ENCODE measurements around the gene TWF1.

The TWF1 gene

DNA sequence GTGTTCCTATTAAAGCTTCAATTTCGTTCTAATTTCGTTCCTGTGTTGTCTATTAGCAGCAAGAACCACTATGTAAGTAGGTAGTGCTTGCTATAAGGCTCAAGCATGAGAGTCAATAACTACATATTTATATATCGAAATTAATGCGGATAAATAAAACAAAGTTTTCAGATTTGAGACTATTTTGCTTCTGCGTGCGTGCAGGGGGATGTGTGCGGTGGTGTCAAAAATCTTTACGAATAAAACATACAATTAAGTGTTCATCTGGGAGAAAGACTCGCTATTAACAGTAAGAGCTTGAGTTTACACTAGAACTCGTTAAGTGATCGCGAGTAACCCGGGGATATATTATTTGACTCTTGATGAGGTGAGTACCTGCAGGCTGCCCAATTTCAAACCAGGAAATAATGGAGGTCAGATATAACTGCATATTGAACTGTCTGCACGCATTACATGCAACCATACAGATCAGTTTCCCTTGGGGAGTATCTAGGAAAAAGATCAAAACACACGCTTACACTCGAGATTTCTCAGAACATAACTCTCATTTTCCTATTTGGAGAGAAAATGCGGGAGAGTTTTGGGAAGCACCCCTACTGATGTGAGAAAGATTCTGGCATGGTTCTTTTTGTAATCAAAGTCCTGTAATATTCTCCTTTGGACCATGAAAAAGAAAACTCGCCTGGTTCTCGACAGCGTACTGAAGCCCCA is 813 bp downstream of the TWF1 start:
- Histone ChIP-seq H4K20me1 (ENCODE audit: insufficient read depth, low read length) (peaks cover 9% of the 10 kb centered on the region), H3K36me3 (replicated peaks; ENCODE audit: low read depth, low read length) (peaks cover 19% of the 10 kb centered on the region), H3K27ac (ENCODE audit: low read length) (peak overlapping the region; percentile 84), H2AFZ (ENCODE audit: low read depth, low read length) (peak overlapping the region; percentile 12), H3K4me2 (ENCODE audit: low read length) (peak overlapping the region; percentile 95), H3K79me2 (ENCODE audit: low read length) (peaks cover 44% of the 10 kb centered on the region), H3K27me3 (ENCODE audit: low read depth, low read length) (no peaks in the 10 kb centered on the region), H3K4me1 (ENCODE audit: low read length) (peaks cover 22% of the 10 kb centered on the region), H3K9ac (ENCODE audit: low read length) (peak overlapping the region; percentile 92), H3K9me3 (ENCODE audit: insufficient read depth, low read length) (no peaks in the 10 kb centered on the region), H3K4me3 (ENCODE audit: low read length) (peak overlapping the region; percentile 98)
- TF ChIP-seq, protein P1, sequence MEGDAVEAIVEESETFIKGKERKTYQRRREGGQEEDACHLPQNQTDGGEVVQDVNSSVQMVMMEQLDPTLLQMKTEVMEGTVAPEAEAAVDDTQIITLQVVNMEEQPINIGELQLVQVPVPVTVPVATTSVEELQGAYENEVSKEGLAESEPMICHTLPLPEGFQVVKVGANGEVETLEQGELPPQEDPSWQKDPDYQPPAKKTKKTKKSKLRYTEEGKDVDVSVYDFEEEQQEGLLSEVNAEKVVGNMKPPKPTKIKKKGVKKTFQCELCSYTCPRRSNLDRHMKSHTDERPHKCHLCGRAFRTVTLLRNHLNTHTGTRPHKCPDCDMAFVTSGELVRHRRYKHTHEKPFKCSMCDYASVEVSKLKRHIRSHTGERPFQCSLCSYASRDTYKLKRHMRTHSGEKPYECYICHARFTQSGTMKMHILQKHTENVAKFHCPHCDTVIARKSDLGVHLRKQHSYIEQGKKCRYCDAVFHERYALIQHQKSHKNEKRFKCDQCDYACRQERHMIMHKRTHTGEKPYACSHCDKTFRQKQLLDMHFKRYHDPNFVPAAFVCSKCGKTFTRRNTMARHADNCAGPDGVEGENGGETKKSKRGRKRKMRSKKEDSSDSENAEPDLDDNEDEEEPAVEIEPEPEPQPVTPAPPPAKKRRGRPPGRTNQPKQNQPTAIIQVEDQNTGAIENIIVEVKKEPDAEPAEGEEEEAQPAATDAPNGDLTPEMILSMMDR (IDR thresholded peaks at IDR 0.05; ENCODE audit: low read depth, low read length), result no peak
- no peak for TF ChIP-seq EZH2phosphoT487 (IDR thresholded peaks at IDR 0.05; ENCODE audit: low read depth)

DNA sequence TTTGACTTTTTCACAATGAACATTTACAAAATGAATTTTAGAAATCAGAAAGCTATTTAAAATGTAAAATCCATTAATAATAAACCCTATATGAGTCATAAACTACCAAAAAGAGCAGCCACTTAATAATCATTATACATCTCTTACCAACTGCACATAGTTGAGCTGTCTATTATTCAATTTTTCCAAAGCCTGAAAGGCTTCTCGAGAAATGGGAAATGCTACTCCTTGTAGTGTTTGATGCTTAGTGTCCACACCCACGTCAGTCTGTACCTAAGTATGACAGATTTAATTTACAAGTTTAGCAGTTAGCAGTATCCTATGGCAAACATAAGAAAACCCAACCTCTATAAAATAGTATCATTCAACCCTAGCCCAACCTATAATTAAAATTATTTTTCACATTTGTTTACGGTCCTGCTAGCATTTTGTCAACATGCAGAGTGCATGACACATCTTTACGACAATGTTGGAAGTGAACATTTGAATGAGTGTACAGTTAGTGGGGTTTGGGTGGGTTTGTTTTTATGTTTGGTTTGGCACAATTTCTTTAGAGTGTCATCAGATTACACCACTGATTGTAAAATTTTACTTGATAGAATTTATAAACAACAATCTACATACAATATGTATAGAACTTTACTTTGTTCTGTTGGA is 8.4 kb downstream of the TWF1 start:
- no peaks in the 10 kb centered on the region for H3K27me3 ChIP-seq (ENCODE audit: low read depth, low read length)
- no peak overlapping the region for H3K9ac ChIP-seq (ENCODE audit: low read length)
- no peak for TF ChIP-seq EZH2phosphoT487 (IDR thresholded peaks at IDR 0.05; ENCODE audit: low read depth)
- TF ChIP-seq, protein P1 (IDR thresholded peaks at IDR 0.05; ENCODE audit: low read depth, low read length), result no peak
- H3K79me2 ChIP-seq (ENCODE audit: low read length), result peaks cover 3% of the 10 kb centered on the region; the same call in 1 of the 2 replicates
- H2AFZ ChIP-seq (ENCODE audit: low read depth, low read length), result no peak overlapping the region
- H3K27ac ChIP-seq (ENCODE audit: low read length), result no peak overlapping the region
- no peaks in the 10 kb centered on the region for H3K9me3 ChIP-seq (ENCODE audit: insufficient read depth, low read length)
- H3K4me1 ChIP-seq (ENCODE audit: low read length), result peaks cover 24% of the 10 kb centered on the region
- H4K20me1 ChIP-seq (ENCODE audit: insufficient read depth, low read length), result no peaks in the 10 kb centered on the region
- H3K4me2 ChIP-seq (ENCODE audit: low read length), result no peak overlapping the region
- H3K4me3 ChIP-seq (ENCODE audit: low read length), result no peak overlapping the region
- H3K36me3 ChIP-seq (replicated peaks; ENCODE audit: low read depth, low read length), result peaks cover 41% of the 10 kb centered on the region

DNA sequence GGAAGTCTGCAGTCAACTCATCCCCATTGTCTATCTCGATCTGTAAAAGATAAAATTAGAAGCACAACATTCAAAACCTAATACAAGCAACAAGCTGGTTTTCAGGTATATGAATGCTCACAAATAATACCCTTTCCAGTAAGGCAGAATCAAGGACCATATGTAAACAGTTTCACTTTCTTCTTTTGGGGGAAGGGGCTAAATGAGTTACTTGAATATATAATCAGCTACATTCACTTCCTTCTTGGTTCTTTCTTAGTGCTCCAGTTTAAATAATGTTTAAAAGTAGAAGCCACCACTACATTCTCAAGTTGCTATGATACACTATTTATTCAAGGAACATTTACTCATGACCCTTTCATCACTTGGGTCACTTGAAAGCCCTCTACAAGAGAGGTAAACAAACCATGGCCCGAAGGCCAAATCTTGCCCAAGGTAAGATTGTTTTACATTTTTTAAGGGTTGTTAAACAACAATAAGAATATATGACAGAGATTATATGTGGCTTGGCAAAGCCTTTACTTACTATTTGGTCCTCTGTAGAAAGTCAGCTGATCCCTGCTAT is 10.3 kb downstream of the TWF1 start:
- no peak for TF ChIP-seq EZH2phosphoT487 (IDR thresholded peaks at IDR 0.05; ENCODE audit: low read depth)
- TF ChIP-seq, protein P1 (IDR thresholded peaks at IDR 0.05; ENCODE audit: low read depth, low read length), result no peak
- H3K9me3 ChIP-seq (ENCODE audit: insufficient read depth, low read length), result no peaks in the 10 kb centered on the region
- no peaks in the 10 kb centered on the region for H3K27me3 ChIP-seq (ENCODE audit: low read depth, low read length)
- peaks cover 24% of the 10 kb centered on the region for H3K4me1 ChIP-seq (ENCODE audit: low read length)
- H2AFZ ChIP-seq (ENCODE audit: low read depth, low read length), result no peak overlapping the region
- H3K4me3 ChIP-seq (ENCODE audit: low read length), result peak overlapping the region; percentile 22; the same call in 1 of the 2 replicates
- H3K4me2 ChIP-seq (ENCODE audit: low read length), result peak overlapping the region; percentile 59
- peaks cover 34% of the 10 kb centered on the region for H3K36me3 ChIP-seq (replicated peaks; ENCODE audit: low read depth, low read length)
- no peaks in the 10 kb centered on the region for H4K20me1 ChIP-seq (ENCODE audit: insufficient read depth, low read length)
- H3K79me2 ChIP-seq (ENCODE audit: low read length), result no peaks in the 10 kb centered on the region
- H3K9ac ChIP-seq (ENCODE audit: low read length), result no peak overlapping the region
- H3K27ac ChIP-seq (ENCODE audit: low read length), result peak overlapping the region; percentile 80

DNA sequence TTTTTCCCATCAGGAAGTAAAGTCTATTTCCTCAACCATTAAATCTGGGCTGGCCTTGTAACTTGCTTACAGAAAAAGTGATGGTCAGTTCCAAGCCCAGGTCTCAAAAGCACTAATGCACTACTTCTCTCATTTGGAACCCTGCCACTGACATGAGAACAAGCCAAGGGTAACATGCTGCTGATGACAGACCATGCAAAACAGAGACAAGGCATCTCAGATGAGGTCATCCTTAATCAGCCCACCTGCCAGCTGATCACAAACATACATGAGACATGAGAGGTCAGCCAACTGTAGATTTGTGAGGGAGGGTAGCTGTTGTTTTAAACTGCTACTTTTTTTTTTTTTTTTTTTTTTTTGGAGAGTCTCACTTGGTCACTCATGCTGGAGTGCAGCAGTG is 16.2 kb downstream of the TWF1 start:
- Histone ChIP-seq H3K9me3 (ENCODE audit: insufficient read depth, low read length) (no peaks in the 10 kb centered on the region), H3K79me2 (ENCODE audit: low read length) (no peaks in the 10 kb centered on the region), H3K36me3 (replicated peaks; ENCODE audit: low read depth, low read length) (peaks cover 21% of the 10 kb centered on the region), H4K20me1 (ENCODE audit: insufficient read depth, low read length) (no peaks in the 10 kb centered on the region), H3K9ac (ENCODE audit: low read length) (no peak overlapping the region), H3K27ac (ENCODE audit: low read length) (no peak overlapping the region), H2AFZ (ENCODE audit: low read depth, low read length) (no peak overlapping the region), H3K4me3 (ENCODE audit: low read length) (no peak overlapping the region), H3K4me2 (ENCODE audit: low read length) (no peak overlapping the region), H3K27me3 (ENCODE audit: low read depth, low read length) (no peaks in the 10 kb centered on the region), H3K4me1 (ENCODE audit: low read length) (no peaks in the 10 kb centered on the region)
- TF ChIP-seq EZH2phosphoT487 (IDR thresholded peaks at IDR 0.05; ENCODE audit: low read depth), result no peak

Measured in OCI-LY3 (cell line).